ENCODE results near the gene INO80D. TPM values are rescaled to one million over a fixed set of nuclear protein-coding genes. Genes with fewer than 3 reads are reported as not detected.

INO80D gene
- total and polyA plus RNA-seq, 2 of the 13 experiments (the other 11 are each of a cell fraction or from before 2014, with no cell fraction given), result 7.6 to 7.9 TPM

- TF ChIP-seq ERF (CRISPR knock-in tag; IDR thresholded peaks at IDR 0.05), result peak; percentile 25; the same call in 1 of the 2 replicates
- no peak for TF ChIP-seq ZNF83 (CRISPR knock-in tag; IDR thresholded peaks at IDR 0.05; ENCODE audit: borderline replicate concordance)
- no peak for TF ChIP-seq PAF1 (CRISPR knock-in tag; IDR thresholded peaks at IDR 0.05)
- no peak for TF ChIP-seq MAF1 (CRISPR knock-in tag; IDR thresholded peaks at IDR 0.05; ENCODE audit: borderline replicate concordance)
- TF ChIP-seq HNRNPLL (IDR thresholded peaks at IDR 0.05; ENCODE audit: low read depth, low read length, poor library complexity, severe bottlenecking), result peak; percentile 63
- peak; percentile 65 for TF ChIP-seq KDM2A (CRISPR knock-in tag; IDR thresholded peaks at IDR 0.05; ENCODE audit: borderline replicate concordance, low read depth)
- no peak for TF ChIP-seq KDM6A (CRISPR knock-in tag; IDR thresholded peaks at IDR 0.05; ENCODE audit: low read depth)
- TF ChIP-seq SATB2 (CRISPR knock-in tag; IDR thresholded peaks at IDR 0.05), result peak; percentile 19; the same call in 1 of the 2 replicates
- no peak for TF ChIP-seq MXI1 (IDR thresholded peaks at IDR 0.05; ENCODE audit: borderline replicate concordance, low read depth, low read length)
- peak; percentile 61; the same call in 1 of the 2 replicates for TF ChIP-seq DMAP1 (CRISPR knock-in tag; IDR thresholded peaks at IDR 0.05)
- peak; percentile 60 for TF ChIP-seq AGO1 (IDR thresholded peaks at IDR 0.05; ENCODE audit: low read depth, low read length, poor library complexity, severe bottlenecking)
- no peak for TF ChIP-seq ZFP41 (CRISPR knock-in tag; IDR thresholded peaks at IDR 0.05; ENCODE audit: borderline replicate concordance)
- TF ChIP-seq TERF1 (CRISPR knock-in tag; IDR thresholded peaks at IDR 0.05), result no peak
- no peak for TF ChIP-seq HNRNPUL1 (IDR thresholded peaks at IDR 0.05; ENCODE audit: low read depth, low read length)
- TF ChIP-seq BRCA1 (CRISPR knock-in tag; IDR thresholded peaks at IDR 0.05), result no peak; the same call in 1 of the 2 replicates
- 0 out of 2 replicates have a peak, but pooled peaks have one; percentile 61 for TF ChIP-seq GPN1 (CRISPR knock-in tag; IDR thresholded peaks at IDR 0.05; ENCODE audit: borderline replicate concordance)
- no peak for TF ChIP-seq ZNF720 (CRISPR knock-in tag; IDR thresholded peaks at IDR 0.05)
- no peak for TF ChIP-seq KLF9 (CRISPR knock-in tag; IDR thresholded peaks at IDR 0.05; ENCODE audit: low read depth)
- TF ChIP-seq HNF1A (IDR thresholded peaks at IDR 0.05; ENCODE audit: low read depth), result no peak
- 0 out of 2 replicates have a peak, but pooled peaks have one; percentile 35 for TF ChIP-seq HNF1A (CRISPR knock-in tag; IDR thresholded peaks at IDR 0.05; ENCODE audit: borderline replicate concordance)
- no peak for TF ChIP-seq SIN3A (IDR thresholded peaks at IDR 0.05; ENCODE audit: borderline replicate concordance, low read depth, low read length)
- no peak for TF ChIP-seq SP1 (IDR thresholded peaks at IDR 0.05)
- TF ChIP-seq SP1 (CRISPR knock-in tag; IDR thresholded peaks at IDR 0.05), result no peak; the same call in 1 of the 2 replicates
- TF ChIP-seq MTERF4 (CRISPR knock-in tag; IDR thresholded peaks at IDR 0.05), result peak; percentile 89; the same call in 1 of the 2 replicates
- TF ChIP-seq NKX3-1 (CRISPR knock-in tag; IDR thresholded peaks at IDR 0.05), result peak; percentile 54; the same call in 1 of the 2 replicates
Measured at GRCh38 chr2:206085742-206086445, at the start of gene INO80D (continued).

Data from HepG2 (cell line).